HG03045 (cell line): ENCODE measurements around the gene TCEAL8.
"Not testable (repeated sequence)": the region's sequence is repeated elsewhere in the genome, so short reads cannot be mapped to it uniquely, and the experiment has no call there.

Experiments used
- ATAC-seq: cut with Tn5 transposase; IDR thresholded peaks from one replicate; pipeline ENCODE4 v1.9.1; 2021; ENCODE audit warnings: mild to moderate bottlenecking, moderate library complexity; ENCODE audit not compliant: unreplicated experiment

Gene TCEAL8, protein sequence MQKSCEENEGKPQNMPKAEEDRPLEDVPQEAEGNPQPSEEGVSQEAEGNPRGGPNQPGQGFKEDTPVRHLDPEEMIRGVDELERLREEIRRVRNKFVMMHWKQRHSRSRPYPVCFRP

DNA sequence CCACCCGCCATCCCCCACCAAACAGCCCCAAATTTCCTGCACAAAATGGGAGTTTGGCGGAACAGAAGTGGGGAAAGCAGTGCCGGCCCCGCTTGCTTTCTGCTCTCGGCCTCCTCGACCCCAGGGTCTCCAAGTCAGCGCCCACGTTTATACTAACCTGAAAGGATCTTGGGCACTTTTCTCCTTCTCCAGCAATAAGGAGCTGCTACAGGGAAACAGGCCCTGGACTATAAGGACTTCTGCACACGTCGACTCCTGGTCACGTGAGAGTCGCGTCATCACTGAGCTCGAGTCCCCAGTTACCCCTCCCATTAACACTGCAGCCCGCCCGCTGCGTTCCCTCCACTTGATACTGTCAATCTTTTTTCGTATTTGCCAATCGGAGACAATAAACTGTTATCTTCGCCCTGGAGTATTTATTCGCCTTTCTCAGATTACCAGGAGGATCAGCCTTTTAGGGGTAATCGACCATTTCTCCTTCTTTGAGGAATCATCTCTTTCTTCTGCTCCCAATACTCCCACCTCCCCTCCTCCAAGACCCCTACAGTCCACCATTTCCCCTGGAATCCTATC, at the start of gene TCEAL8:
TCEAL8 (minus strand) TSS at position 235 of the 573 bp plus-strand sequence. CDS start 1,176 bp downstream, outside the sequence.
- ATAC-seq: peak; percentile 96

DNA sequence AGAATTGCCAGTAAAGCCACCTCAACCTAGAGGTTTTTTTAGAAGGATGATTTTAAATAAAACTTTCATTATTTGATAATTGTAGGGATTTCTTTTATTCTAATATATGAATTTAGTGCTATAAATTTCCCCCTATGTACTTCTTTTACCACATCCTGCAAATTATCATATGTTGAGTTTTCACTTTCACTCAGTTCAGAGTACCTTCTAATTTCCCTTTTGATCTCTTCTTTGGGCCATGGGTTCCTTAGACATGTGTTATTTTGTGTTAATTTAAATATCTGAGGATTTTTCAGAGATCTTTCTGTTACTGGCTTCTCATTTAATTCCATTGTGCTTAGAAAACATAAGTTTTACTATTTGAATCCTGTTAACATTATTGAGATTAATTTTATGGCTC, 49.8 kb upstream of the TCEAL8 start:
- no peak for ATAC-seq

DNA sequence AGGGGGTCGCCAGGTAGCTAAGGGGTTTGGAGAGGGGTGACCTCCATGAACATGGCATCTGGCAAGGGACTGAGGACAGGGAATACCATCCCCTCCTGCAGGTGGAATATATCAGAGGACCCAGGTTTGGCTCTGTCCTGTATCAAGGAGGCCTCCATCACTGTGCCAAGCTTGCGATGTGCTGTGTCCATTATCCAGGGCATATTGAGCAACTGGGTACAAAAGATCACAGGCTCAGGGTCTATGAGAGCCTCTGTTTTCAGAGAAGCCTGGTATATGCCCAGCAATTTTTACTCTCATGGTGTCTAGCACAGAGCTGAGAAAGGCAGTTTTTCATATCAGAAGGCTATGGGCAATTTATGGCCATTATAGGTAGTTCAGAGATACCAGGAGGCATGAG, 38.2 kb upstream of the TCEAL8 start:
- ATAC-seq: no peak

DNA sequence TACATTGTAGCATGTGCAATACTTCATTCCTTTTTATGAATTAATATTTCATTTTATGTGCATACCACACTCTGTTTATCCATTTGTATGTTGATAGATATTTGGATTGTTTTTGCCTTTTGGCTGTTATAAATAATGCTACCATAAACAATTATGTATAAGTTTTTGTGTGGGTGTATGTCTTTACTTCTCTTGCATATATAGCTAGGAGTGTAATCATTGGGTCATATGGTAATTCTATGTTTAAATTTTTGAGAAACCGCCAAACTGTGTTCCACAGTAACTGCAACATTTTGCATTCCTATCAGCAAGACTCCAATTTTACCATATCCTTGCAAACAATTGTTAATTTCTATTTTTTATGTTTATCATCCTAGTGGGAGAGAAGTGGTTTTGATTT, 24.7 kb upstream of the TCEAL8 start:
- ATAC-seq: no peak

DNA sequence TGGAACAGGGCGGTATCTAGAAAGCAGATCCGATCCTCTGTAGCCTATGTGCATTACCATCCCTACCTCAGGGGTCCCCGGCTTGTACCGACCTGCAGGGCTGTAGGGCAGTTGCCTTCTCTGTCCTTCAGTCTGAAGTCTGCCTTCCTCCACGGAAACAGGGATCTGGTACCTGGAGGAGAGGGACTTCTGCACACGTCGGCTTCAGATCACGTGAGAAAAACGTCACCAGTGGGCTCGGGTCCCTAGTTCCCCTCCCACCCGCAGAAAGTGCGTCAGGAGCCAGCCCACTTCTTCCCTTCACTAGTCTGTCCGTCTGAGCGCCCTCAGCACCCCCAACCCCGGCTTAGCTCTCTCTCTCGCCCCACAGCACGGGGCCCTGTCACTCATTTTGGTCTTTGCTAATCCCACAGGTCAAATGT, 21.6 kb upstream of the TCEAL8 start, which contains the start of gene TCEAL5:
TCEAL5 (minus strand) TSS at position 170 of the 422 bp plus-strand sequence. CDS start 2,187 bp downstream, outside the sequence.
- no peak for ATAC-seq

DNA sequence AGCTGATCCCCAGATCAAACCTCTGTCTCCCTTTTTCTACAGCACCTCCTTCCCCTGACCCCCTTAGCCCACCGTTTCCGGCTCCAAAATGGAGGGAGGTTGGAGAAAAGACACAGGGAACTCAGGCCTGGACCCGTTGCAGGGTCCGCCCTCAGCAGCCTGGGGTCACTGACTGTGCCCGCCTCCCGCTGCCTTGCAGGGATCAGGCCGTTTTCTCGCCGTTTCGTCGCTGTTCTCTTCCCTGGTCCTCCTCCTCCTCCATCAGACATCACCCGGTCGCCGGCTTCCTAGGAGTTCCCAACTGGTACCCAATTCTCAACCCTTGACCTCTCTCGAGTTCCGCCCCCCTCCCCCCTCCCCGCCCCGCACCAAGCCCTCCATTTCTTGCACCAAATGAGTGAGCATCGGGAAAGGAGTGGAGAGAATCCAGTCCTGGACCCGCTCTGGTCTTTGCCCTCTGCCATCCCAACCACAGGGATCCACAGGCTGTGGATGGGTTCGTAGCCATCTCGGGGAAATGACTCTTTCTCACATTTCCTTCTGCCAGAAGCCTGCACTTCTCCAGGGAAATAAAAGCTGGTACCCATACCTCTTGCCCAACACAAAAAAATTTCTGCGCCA, 21.1 kb upstream of the TCEAL8 start:
- no peak for ATAC-seq

DNA sequence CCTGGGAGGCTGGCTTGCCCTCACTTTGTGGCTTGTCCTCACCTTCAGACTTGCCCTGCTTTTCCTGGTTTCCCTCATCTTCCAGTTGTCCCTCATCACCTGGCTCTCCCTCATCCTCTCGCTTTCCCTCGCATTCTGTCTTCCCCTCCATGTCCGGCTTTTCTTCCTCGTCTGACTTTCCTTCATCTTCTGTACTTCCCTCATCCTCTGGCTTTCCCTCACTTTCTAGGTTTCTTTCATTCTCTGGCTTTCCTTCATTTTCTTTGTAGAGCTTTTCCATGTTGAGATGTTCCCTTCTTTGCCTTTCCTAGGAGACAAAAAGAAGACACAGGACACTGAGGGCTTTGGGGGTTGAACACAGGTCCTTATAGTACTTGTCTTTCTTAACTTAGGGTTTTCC, 19.3 kb upstream of the TCEAL8 start:
- no peak for ATAC-seq

DNA sequence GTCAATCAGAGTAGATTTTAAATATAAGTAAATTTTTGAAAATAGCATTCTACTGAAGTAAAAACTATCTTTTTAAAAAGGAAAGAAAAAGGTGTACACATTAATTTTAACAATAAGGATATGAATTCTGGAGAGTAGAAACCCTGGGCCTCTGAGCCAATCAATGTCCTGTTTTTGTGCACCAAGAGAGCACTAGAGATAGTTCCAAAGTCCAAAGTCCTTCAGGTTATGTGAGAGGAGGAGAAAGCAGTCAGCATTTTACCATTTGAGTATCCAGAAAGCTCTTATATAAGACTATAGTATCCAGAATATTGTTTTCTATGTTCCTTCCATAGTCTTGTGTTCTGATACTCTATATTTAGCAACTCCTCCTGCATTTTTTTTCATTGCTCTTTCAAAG, 3.3 kb upstream of the TCEAL8 start:
- ATAC-seq: no peak

DNA sequence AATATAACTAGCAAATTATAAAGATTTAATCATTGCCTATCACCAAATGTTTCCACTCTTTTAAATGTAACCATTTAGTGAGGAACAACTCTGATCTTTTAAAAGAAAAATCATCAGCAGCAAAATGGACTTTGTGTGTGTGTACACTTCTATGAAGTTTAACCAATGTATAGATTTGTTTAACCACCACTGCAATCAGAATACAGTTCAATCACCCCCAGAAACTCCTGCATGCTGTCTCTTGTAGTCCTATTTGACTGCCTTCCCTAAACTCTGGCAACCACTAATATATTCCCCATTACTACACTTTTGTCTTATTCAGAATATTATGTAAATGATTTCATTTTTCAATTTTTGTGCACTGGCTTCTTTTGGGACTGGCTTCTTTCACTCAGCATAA, 1.7 kb upstream of the TCEAL8 start:
- no peak for ATAC-seq

DNA sequence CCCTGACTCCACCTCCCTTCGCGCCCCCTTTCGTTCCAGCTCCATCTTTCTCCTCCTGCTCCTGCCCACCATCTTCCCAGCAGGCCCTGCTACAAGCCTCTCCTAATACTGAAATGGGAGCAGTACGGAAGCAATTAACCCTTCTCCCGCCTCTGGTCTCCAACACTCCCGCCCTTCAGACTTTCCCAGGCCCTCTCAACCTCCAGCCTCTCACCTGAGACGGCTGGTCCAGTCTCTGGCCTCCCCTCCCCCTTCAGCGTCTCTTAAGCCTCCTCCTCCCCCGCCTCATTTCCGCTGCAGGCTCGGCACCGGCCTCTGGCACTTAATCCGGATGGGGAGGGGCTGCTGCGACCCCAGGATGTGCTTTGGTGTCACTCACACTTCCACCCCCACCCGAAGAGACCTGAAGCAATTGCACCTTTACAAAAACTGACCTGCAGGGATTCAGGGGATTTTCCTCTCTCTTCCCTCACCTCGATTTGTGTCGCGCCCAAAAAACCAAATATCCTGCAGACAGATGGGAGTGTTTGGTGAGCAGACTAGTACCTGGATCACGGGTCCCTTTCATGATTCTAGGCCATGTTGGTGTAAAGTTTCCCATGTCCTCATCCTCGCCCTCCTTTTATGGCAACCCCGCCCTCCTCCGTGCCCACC, 657 bp downstream of the TCEAL8 start:
- ATAC-seq: peak; percentile 58

DNA sequence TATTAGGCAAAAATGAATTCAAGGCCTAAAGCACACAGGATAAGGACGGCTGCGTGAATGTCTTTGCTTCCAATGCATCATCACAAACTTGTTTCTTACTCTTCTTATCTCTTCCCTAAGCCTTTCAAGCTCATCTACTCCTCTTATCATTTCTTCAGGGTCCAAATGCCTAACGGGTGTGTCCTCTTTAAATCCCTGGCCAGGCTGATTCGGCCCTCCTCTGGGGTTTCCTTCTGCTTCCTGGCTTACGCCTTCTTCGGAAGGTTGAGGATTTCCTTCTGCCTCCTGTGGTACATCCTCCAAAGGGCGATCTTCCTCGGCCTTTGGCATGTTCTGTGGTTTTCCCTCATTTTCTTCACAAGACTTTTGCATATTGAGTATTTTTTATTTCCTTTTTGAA, 1.3 kb downstream of the TCEAL8 start:
- ATAC-seq: no peak

DNA sequence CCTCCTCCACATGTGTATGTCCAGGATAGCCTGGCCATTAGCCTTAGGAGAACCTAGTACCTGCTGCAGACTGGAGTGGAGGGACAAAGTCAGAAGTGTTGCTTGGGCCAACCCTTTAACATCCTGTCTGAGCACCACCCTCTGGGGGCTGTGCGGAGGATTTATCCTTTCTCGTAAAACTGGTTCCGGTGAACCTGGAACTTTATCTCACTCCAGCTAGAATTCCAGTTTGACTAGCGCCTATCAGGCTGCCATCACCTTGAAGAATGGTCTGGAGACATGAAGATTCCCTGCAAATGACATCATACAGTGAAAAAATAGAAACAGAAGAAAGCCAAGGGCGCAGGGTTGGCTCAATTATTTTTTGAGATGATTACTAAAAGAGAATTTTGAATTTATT, 4.0 kb downstream of the TCEAL8 start:
- no peak for ATAC-seq

DNA sequence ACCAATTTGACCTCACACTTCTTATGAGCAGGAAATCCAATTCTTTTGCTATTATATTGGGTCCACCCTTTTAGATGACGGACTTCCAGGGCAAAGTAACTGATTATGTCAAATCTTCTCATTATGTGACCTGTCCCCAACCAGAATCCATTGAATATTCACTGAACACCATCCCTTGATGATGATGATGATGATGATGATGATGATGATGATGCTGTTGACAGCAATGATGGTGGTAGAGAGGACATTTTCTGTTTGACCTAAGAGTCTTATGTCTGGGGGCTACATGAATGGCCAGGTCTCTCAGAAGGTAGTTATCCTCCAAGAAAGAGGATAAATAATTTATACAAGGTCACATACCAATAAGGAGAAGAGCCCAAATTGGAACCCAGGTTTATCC, 5.2 kb downstream of the TCEAL8 start:
- ATAC-seq: no peak

DNA sequence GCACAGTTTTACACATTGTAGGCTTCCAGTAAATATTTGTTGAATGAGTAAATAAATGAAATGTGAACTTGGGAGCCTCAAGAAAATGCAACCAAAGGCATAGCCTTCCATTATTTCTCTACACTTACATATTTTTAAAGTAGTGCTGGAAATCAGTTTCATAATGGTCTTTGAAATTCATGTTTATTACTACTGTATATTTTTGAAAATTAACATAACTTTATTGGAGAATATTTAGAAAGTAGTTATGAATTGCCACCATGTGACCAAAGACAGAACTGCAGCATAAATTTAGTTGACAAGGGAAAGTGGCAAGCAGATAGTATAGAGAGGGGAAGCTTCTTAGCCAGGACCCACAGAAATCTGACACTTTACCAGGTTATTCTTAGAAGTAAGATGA, 6.4 kb downstream of the TCEAL8 start:
- ATAC-seq: no peak

DNA sequence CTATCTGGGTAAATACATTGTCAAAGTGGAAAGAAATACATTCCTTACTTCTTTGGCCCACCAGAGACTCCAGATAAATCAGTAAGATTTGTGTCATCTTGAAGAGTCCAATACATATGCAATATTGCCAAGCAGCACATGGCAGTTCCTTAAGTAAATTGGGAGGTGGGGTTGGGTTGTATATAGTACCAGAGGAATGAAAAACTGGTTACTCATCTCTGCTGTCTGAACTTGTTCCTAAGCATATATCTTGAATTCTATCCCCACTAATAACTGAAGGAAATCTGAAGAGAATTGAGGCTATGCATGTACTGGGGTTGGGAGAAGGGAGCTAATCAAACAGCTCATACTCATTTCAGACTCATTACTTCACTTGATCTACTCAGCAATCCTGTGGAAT, 14.8 kb downstream of the TCEAL8 start:
- ATAC-seq: no peak

DNA sequence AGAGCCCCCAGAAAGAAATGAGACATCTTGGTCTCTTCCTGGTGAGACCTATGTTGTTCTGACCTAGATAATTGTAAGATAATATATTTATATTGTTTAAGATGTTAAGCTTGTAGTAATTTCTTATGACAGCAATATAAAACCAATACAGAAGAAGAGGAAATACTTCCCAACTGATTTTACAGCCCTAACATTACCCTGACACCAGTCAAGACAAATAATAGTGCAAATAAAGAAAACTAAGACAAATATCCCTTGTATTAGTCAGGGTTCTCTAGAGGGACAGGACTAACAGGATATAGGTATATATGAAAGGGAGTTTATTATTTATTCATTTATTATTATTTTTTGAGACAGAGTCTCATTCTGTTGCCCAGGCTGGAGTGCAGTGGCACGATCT, 18.7 kb downstream of the TCEAL8 start:
- ATAC-seq: no peak

DNA sequence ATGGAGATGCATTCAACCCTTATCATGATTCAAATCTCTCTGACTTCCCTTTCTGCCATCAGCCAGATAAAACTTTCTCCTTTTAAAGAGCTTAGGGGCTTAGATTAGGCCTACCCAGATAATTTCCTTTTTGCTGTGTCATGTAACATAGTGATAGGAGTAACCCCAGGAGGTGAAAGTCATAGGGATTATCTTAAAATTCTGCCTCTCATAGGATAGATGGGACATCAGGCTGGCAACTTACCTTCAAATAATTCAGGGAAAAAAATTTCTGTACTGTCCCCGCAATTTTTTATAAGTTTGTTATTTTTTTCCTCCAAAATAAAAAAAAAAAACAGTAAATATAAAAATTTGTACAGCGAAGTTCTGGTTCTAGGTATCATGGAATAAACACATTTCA, 19.3 kb downstream of the TCEAL8 start:
- not testable (repeated sequence) for ATAC-seq

DNA sequence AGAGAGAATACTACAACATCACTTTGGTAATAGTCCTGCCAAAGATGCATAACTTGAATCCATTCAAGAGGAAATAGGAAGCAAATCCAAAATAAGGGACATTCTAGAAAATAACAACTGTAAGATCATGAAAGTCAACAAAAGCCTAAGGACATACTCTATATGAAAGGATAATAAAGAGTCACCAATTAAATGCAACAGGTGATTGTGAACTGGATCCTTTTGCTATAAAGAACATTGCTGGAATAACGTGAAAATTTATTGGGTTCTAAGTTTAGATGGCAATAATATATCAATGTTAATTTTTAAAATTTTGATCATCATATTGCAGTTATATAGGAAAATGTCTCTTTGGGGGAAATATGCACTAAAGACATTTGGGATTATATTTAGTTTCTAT, 20.1 kb downstream of the TCEAL8 start:
- no peak for ATAC-seq

DNA sequence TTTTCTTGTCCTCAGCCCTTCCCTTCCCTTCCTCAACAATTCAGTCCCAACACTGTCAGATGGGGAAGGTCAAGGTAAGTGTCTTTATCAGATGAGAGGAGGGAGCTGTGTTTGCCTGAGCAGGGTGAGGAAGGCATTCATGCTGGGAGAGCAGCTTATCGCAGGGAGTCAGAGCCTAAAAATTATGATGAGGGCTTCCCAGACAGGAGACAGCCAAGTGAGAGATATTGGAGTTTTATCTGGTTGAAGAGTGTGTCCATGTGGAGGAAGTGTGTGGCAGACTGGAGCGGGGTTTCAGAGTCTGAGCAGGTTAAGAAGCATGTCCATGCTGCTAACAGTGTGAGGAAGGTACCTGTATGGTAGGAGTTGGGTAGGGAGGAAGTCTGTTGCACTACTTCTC, 21.7 kb downstream of the TCEAL8 start:
- ATAC-seq: no peak

DNA sequence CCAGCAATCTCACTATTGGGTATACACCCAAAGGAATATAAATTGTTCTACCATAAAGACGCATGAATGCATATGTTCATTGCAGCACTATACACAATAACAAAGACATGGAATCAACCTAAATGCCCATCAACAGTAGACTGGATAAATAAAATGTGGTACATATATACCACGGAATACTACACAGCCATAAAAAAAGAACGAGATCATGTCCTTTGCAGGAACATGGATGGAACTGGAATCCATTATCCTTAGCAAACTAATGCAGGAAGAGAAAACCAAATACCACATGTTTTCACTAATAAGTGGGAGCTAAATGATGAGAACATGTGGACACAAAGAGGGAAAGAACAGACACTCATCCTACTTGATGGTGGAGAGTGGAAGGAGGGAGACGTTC, 29.0 kb downstream of the TCEAL8 start:
- ATAC-seq: not testable (repeated sequence)

DNA sequence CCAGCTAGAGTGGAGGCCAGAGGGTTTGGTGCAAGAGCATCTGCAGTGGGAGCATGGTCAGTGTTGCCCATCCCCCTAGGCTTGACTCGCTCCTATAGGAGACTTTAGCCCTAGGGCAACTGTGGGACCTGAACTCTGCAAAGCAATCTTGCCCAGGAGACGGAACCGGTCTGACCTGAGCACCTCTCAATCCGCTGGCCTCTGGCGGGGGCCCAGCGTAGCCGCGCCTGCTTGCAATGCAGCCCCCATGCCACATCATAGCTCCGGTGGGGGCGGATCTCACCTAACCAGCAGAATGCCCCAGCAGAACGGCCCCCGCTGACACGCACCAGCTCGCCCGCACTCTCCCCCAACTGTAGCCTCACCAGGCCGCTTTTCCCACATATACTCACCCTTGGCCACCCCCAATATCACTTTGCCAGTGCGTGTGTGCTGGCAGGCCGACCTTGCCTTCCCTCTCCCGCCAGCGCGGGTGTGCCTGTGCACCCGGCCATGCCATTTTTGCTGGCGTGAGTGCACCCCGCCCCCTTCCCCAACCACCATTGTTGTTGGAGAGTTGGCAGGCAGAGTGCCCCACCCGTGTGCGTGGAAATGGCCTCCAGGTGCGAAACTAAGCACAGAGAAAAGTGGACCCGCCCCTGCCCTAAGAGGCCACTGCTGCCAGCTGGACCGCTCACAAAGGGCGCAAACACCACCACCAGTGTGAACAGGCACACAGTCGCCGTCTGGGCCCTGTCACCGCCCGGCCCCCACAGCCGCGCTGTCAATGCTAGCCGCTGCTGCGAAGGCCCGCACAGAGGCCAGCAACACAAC, 34.2 kb downstream of the TCEAL8 start:
- ATAC-seq: no peak
